HG02870 (cell line): ENCODE measurements around the gene PARD3B.

Experiments used
- ATAC-seq: cut with Tn5 transposase; IDR thresholded peaks from one replicate; pipeline ENCODE4 v1.9.1; 2021; ENCODE audit warnings: mild to moderate bottlenecking, moderate library complexity; ENCODE audit not compliant: unreplicated experiment

PARD3B gene

GRCh38 chr2:205524656-205525055 is 979.4 kb downstream of the PARD3B start:
- no peak for ATAC-seq

GRCh38 chr2:205527801-205528200 is 982.5 kb downstream of the PARD3B start:
- no peak for ATAC-seq

GRCh38 chr2:205531072-205531471 is 985.8 kb downstream of the PARD3B start:
- no peak for ATAC-seq

GRCh38 chr2:205531489-205532148 is 986.3 kb downstream of the PARD3B start:
- ATAC-seq = no peak

GRCh38 chr2:205535001-205535400 is 989.7 kb downstream of the PARD3B start:
- no peak for ATAC-seq

GRCh38 chr2:205539603-205540002 is 994.3 kb downstream of the PARD3B start:
- ATAC-seq = no peak

- no peak for ATAC-seq
These were observed 994.8 kb downstream of the PARD3B start for GRCh38 chr2:205540036-205540435.

- peak; percentile 41 for ATAC-seq
These were observed 998.1 kb downstream of the PARD3B start for GRCh38 chr2:205543262-205543843.

GRCh38 chr2:205543937-205544702 is 998.8 kb downstream of the PARD3B start:
- no peak for ATAC-seq

- no peak for ATAC-seq
These were observed 1000.9 kb downstream of the PARD3B start for GRCh38 chr2:205545971-205546816.

- ATAC-seq = no peak
These were observed 1010.4 kb downstream of the PARD3B start for GRCh38 chr2:205555566-205556230.

GRCh38 chr2:205556357-205556756 is 1011.1 kb downstream of the PARD3B start:
- no peak for ATAC-seq

- ATAC-seq = no peak
These were observed 1011.7 kb downstream of the PARD3B start for GRCh38 chr2:205556841-205557539.

GRCh38 chr2:205557873-205558272 is 1012.6 kb downstream of the PARD3B start:
- ATAC-seq = no peak

GRCh38 chr2:205561441-205561840 is 1016.2 kb downstream of the PARD3B start:
- ATAC-seq = no peak

- ATAC-seq = no peak
These were observed 1018.4 kb downstream of the PARD3B start for GRCh38 chr2:205563646-205564045.

GRCh38 chr2:205564346-205565141 is 1019.3 kb downstream of the PARD3B start:
- ATAC-seq = no peak

GRCh38 chr2:205565142-205565522 is 1019.9 kb downstream of the PARD3B start:
- ATAC-seq = no peak

- no peak for ATAC-seq
These were observed 1021.4 kb downstream of the PARD3B start for GRCh38 chr2:205566606-205567168.
